ENCODE results near the gene LONP2. TPM values are rescaled to one million over a fixed set of nuclear protein-coding genes. Genes with fewer than 3 reads are reported as not detected.
A peak's percentile ranks its signal among the peaks of the same experiment; 100 is the strongest.

Gene LONP2
- polyA plus RNA-seq, 3 donors: 21.5 to 35.6 (median 26.0) TPM

DNA sequence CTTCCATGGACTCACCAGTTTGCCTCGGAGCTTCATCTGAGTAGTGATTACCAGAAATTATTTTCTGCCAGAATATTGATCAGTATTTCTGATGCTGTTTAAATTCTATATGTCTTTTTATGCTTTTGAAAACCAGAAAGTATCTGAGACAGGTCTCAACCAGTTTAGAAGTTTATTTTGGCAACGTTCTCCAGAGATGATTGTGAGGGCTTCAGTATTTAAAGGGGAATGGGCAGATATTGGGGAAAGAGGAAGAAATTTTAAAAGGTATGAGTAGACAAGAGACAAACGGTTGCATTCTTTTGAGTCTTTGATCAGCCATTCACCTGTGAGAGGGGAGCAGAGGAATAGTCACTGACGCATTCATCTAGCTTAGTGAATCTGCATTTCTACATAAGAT is 47.7 kb downstream of the LONP2 start:
- Histone ChIP-seq H3K79me2 (ENCODE audit: insufficient read depth, low read length) (no peaks in the 10 kb centered on the region), H3K27me3 (ENCODE audit: control insufficient read depth in 2 of 2, insufficient read depth in 2 of 2, low read length in 2 of 2) (no peaks in the 10 kb centered on the region), H4K20me1 (ENCODE audit: insufficient read depth, low read length) (no peaks in the 10 kb centered on the region), H3K9me3 (replicated peaks in 1 of 2; ENCODE audit: control insufficient read depth in 1 of 2, insufficient read depth in 1 of 2, low read length in 2 of 2) (no peaks in the 10 kb centered on the region), H3K4me1 (ENCODE audit: control insufficient read depth in 1 of 2, insufficient read depth in 2 of 2, low read length in 2 of 2) (no peaks in the 10 kb centered on the region), H3K9ac (ENCODE audit: insufficient read depth, low read length, poor library complexity, severe bottlenecking) (no peak overlapping the region), H3K27ac (ENCODE audit: low read depth in 1 of 2, low read length in 2 of 2) (no peak overlapping the region), H3K4me3 (replicated peaks in 1 of 3; ENCODE audit: low read depth in 2 of 3, low read length in 3 of 3) (no peak overlapping the region), H3K36me3 (replicated peaks in 1 of 2; ENCODE audit: control insufficient read depth in 1 of 2, insufficient read depth in 2 of 2, low read length in 2 of 2) (peaks cover 50 to 94% of the 10 kb centered on the region in 2 donors), H3K4me2 (replicated peaks; ENCODE audit: extremely low read depth, low read length, poor library complexity, severe bottlenecking) (no peak overlapping the region), H2AFZ (ENCODE audit: insufficient read depth, low read depth, low read length, poor library complexity, severe bottlenecking) (no peak overlapping the region)
- Mint-ChIP-seq H3K4me3 (no peak overlapping the region), H3K27ac (no peak overlapping the region), H3K4me1 (no peaks in the 10 kb centered on the region), H3K36me3 (peaks cover 58 to 72% of the 10 kb centered on the region in 2 donors), H3K9me3 (peaks cover 2 to 8% (median 4%) of the 10 kb centered on the region in 7 donors), H3K27me3 (ENCODE audit: low read depth in 3 of 3) (no peaks in the 10 kb centered on the region)
- intact Hi-C loops (cut with micrococcal nuclease): no loop called here
- TF ChIP-seq, protein P1, sequence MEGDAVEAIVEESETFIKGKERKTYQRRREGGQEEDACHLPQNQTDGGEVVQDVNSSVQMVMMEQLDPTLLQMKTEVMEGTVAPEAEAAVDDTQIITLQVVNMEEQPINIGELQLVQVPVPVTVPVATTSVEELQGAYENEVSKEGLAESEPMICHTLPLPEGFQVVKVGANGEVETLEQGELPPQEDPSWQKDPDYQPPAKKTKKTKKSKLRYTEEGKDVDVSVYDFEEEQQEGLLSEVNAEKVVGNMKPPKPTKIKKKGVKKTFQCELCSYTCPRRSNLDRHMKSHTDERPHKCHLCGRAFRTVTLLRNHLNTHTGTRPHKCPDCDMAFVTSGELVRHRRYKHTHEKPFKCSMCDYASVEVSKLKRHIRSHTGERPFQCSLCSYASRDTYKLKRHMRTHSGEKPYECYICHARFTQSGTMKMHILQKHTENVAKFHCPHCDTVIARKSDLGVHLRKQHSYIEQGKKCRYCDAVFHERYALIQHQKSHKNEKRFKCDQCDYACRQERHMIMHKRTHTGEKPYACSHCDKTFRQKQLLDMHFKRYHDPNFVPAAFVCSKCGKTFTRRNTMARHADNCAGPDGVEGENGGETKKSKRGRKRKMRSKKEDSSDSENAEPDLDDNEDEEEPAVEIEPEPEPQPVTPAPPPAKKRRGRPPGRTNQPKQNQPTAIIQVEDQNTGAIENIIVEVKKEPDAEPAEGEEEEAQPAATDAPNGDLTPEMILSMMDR (IDR thresholded peaks at IDR 0.05): no peak
- DNase-seq: no peak
- WGBS (ENCODE audit: insufficient coverage): 86% methylated on average over 2 of the region's 4 CpGs

DNA sequence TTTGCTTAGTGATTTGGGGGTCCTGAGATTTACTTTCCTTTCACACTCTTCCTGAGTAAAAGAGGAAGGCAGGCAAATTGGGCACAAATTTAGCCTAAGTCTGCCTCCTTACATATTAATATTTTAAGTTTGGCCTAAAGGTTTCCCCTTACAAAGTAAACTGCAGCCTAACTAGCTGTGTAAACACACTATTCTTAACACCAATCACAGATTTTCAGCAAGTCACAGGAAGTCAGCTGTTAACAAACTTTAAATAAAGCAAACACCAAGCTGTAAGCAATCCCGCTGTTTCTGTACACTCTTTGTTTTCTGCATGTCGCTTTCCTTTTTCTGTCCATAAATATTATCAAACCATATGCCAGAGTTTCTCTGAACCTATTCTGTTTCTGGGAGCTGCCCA is 48.4 kb downstream of the LONP2 start:
- no peaks in the 10 kb centered on the region for H3K27me3 Mint-ChIP-seq (ENCODE audit: low read depth in 3 of 3)
- no peaks in the 10 kb centered on the region for H3K79me2 ChIP-seq (ENCODE audit: insufficient read depth, low read length)
- 94% methylated on average over 2 of the region's 2 CpGs for WGBS (ENCODE audit: insufficient coverage)
- no peak overlapping the region for H3K9ac ChIP-seq (ENCODE audit: insufficient read depth, low read length, poor library complexity, severe bottlenecking)
- H3K36me3 Mint-ChIP-seq: peaks cover 58 to 73% of the 10 kb centered on the region in 2 donors
- no peaks in the 10 kb centered on the region for H3K4me1 Mint-ChIP-seq
- H3K4me1 ChIP-seq (ENCODE audit: control insufficient read depth in 1 of 2, insufficient read depth in 2 of 2, low read length in 2 of 2): no peaks in the 10 kb centered on the region
- H2AFZ ChIP-seq (ENCODE audit: insufficient read depth, low read depth, low read length, poor library complexity, severe bottlenecking): no peak overlapping the region
- no peak overlapping the region for H3K4me2 ChIP-seq (replicated peaks; ENCODE audit: extremely low read depth, low read length, poor library complexity, severe bottlenecking)
- H3K4me3 ChIP-seq (replicated peaks in 1 of 3; ENCODE audit: low read depth in 2 of 3, low read length in 3 of 3): no peak overlapping the region
- intact Hi-C loops (cut with micrococcal nuclease): no loop called here
- H3K27ac Mint-ChIP-seq: peak overlapping the region in 1 of 7 donors; percentile 34
- H4K20me1 ChIP-seq (ENCODE audit: insufficient read depth, low read length): no peaks in the 10 kb centered on the region
- DNase-seq: no peak
- no peaks in the 10 kb centered on the region for H3K9me3 ChIP-seq (replicated peaks in 1 of 2; ENCODE audit: control insufficient read depth in 1 of 2, insufficient read depth in 1 of 2, low read length in 2 of 2)
- no peak overlapping the region for H3K4me3 Mint-ChIP-seq
- H3K36me3 ChIP-seq (replicated peaks in 1 of 2; ENCODE audit: control insufficient read depth in 1 of 2, insufficient read depth in 2 of 2, low read length in 2 of 2): peaks cover 51 to 94% of the 10 kb centered on the region in 2 donors
- peaks cover 0 to 2% (median 0%) of the 10 kb centered on the region in 7 donors for H3K9me3 Mint-ChIP-seq
- TF ChIP-seq, protein P1 (IDR thresholded peaks at IDR 0.05): no peak
- H3K27me3 ChIP-seq (ENCODE audit: control insufficient read depth in 2 of 2, insufficient read depth in 2 of 2, low read length in 2 of 2): no peaks in the 10 kb centered on the region
- no peak overlapping the region for H3K27ac ChIP-seq (ENCODE audit: low read depth in 1 of 2, low read length in 2 of 2)
